ENCODE measurements around the gene ARHGDIG. TPM values are rescaled to one million over a fixed set of nuclear protein-coding genes. Genes with fewer than 3 reads are reported as not detected.
A peak's percentile ranks its signal among the peaks of the same experiment; 100 is the strongest.

The ARHGDIG gene
- total and polyA plus RNA-seq, 9 of the 15 experiments (the other 6 are each of a cell fraction or from before 2014, with no cell fraction given) = 0.36 to 2.5 (median 0.64) TPM; not detected in 2

- 0 out of 2 replicates have a peak, but pooled peaks have one; percentile 11 for TF ChIP-seq ZBTB33 (CRISPR knock-in tag; IDR thresholded peaks at IDR 0.05)
Measured at GRCh38 chr16:280991-281659, 734 bp downstream of the ARHGDIG start (continued).

GRCh38 chr16:281660-282255, 1.4 kb downstream of the ARHGDIG start:
- Histone ChIP-seq H3K9me1 (ENCODE audit: control insufficient read depth, insufficient read depth, low read length) (no peaks in the 10 kb centered on the region), H3K9me3 (replicated peaks; ENCODE audit: control insufficient read depth, insufficient read depth, low read depth, low read length) (no peaks in the 10 kb centered on the region), H3K27me3 (ENCODE audit: control insufficient read depth in 2 of 2, insufficient read depth in 2 of 2, low read length in 2 of 2) (no peaks in the 10 kb centered on the region), H2AFZ (ENCODE audit: low read depth, low read length) (no peak overlapping the region), H3K27ac (ENCODE audit: extremely low read depth, low read depth, low read length) (no peak overlapping the region), H3K4me2 (ENCODE audit: insufficient read depth, low read length) (no peak overlapping the region), H3K4me1 (replicated peaks in 1 of 2; ENCODE audit: control insufficient read depth in 2 of 2, insufficient read depth in 2 of 2, low read length in 2 of 2) (peaks cover 0 to 59% of the 10 kb centered on the region in 2 experiments; a peak in 2 of 5 replicates), H3K79me2 (ENCODE audit: control insufficient read depth, insufficient read depth, low read length) (no peaks in the 10 kb centered on the region), H3K36me3 (ENCODE audit: control insufficient read depth, insufficient read depth, low read length) (peaks cover 2% of the 10 kb centered on the region; the same call in 1 of the 3 replicates), H3K9ac (ENCODE audit: insufficient read depth in 1 of 2, low read depth in 2 of 2, low read length in 2 of 2) (no peak overlapping the region; a peak in 1 of 4 replicates), H4K20me1 (replicated peaks; ENCODE audit: control insufficient read depth, insufficient read depth, low read length) (no peaks in the 10 kb centered on the region), H3K4me3 (no peak overlapping the region)
- in situ Hi-C loops (cut with MboI) (no loop called here), intact Hi-C loops (cut with micrococcal nuclease) (no loop called here)
- FAIRE-seq (no peak), ATAC-seq (no peak), DNase-seq (ENCODE audit: extremely low read depth in 1 of 4, low spot score in 3 of 4) (no peak)
- 58% methylated on average over 19 of the region's 25 CpGs for WGBS (ENCODE audit: insufficient coverage, low coverage, missing lambda C conversion rate)
- ChIA-PET CTCF (ENCODE audit: low intra/inter-chr PET ratio) (no interaction called here), POLR2A (no interaction called here)
- BruUV-seq (replicated peaks) = no TSS peak
- no peak for TF ChIP-seq SETDB1 (IDR thresholded peaks at IDR 0.05; ENCODE audit: low read length)
- TF ChIP-seq ZNF277 (CRISPR knock-in tag; IDR thresholded peaks at IDR 0.05; ENCODE audit: borderline replicate concordance) = no peak
- TF ChIP-seq ZNF253 (CRISPR knock-in tag; conservative IDR thresholded peaks at IDR 0.05) = no peak
- TF ChIP-seq MIER1 (IDR thresholded peaks at IDR 0.05; ENCODE audit: low read depth) = no peak
- TF ChIP-seq ZBTB2 (IDR thresholded peaks at IDR 0.05) = no peak
- no peak for TF ChIP-seq CBFA2T2 (conservative IDR thresholded peaks at IDR 0.05)
- no peak for TF ChIP-seq BCL6 (CRISPR knock-in tag; IDR thresholded peaks at IDR 0.05)
- no peak for TF ChIP-seq POLR2AphosphoS2 (IDR thresholded peaks at IDR 0.05; ENCODE audit: low read length)
- no peak for TF ChIP-seq EHMT2 (IDR thresholded peaks at IDR 0.05)
- no peak for TF ChIP-seq CEBPB (tag; IDR thresholded peaks at IDR 0.05)
- no peak for TF ChIP-seq SNRNP70 (optimal IDR thresholded peaks at IDR 0.05; ENCODE audit: low read depth, low read length)
- no peak for TF ChIP-seq MTF1 (CRISPR knock-in tag; IDR thresholded peaks at IDR 0.05; ENCODE audit: borderline replicate concordance)
